NB4 (cell line): Measurements from ENCODE around the gene NRP2.
A peak's percentile ranks its signal among the peaks of the same experiment; 100 is the strongest.

Experiments used
- DNase-seq: peaks from one replicate; pipeline ENCODE4 v3.0.0; 2010; ENCODE audit warnings: low read depth
- H3K4me3 ChIP-seq: one replicate; pipeline ENCODE4 v1.5.1; 2011; ENCODE audit warnings: mild to moderate bottlenecking, low read depth, low read length, moderate library complexity
- CTCF ChIP-seq: IDR thresholded peaks from one replicate; pipeline ENCODE4 v1.5.1; 2012; ENCODE audit warnings: low read depth, low read length
- MYC ChIP-seq: IDR thresholded peaks from 2 replicates; pipeline ENCODE4 v1.6.1; 2011; ENCODE audit warnings: low read depth, low read length
- POLR2A ChIP-seq: IDR thresholded peaks from 2 replicates; pipeline ENCODE4 v1.6.1; 2011; ENCODE audit warnings: mild to moderate bottlenecking; ENCODE audit not compliant: insufficient read length; ENCODE audit errors: extremely low read depth
- TF ChIP-seq, protein P1 (sequence below): IDR thresholded peaks from 2 replicates; pipeline ENCODE4 v1.6.1; 2011; ENCODE audit warnings: low read depth, low read length

NRP2 gene

GRCh38 chr2:205766779-205767359 is 84.6 kb downstream of the NRP2 start:
- TF ChIP-seq, protein P1, sequence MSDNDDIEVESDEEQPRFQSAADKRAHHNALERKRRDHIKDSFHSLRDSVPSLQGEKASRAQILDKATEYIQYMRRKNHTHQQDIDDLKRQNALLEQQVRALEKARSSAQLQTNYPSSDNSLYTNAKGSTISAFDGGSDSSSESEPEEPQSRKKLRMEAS: 0 out of 2 replicates have a peak, but pooled peaks have one; percentile 11
- TF ChIP-seq CTCF: peak; percentile 97
- TF ChIP-seq POLR2A: no peak
- no peak overlapping the region for H3K4me3 ChIP-seq
- peak; percentile 64 for DNase-seq

DNA sequence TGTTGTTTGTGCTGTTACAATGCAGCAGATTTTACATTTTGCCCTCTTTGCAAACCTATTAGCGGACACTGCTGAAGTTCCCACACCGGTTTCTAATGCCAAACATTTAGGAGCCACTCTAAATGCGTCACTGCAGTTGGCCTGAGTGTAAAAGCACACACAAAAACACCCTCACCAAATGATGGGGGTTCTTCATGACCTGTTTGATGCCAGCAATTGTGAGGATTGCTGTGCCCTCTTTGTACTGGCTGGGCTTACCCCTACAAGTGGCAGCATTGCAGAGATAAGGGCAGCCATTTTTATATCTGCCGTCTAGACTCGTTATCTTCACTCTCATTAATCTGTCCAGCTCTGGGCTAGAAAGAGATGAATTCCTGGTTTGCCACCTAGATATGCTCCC is 85.3 kb downstream of the NRP2 start:
- TF ChIP-seq POLR2A: no peak
- no peak for TF ChIP-seq MYC
- no peak overlapping the region for H3K4me3 ChIP-seq
- DNase-seq: no peak

DNA sequence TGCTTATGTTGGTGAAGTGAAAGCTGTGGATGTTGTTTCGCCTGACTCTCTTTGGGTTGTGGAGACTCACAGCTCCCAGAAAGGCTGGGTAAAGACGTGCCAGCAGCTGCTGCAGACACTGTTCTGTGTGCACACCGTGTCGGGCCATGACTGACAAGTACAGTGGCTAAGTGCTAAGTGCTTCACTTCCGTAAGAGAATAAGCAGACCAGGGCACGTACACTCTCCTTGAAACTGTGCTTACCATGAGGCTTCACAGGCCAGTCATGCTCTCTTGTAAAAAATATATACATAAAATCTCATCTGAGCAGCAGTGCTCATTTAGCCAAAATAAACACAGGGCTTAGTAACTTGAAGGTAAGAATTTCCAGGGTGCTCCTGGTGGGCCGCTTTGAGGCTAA is 86.0 kb downstream of the NRP2 start:
- DNase-seq: no peak
- TF ChIP-seq, protein P1: no peak
- TF ChIP-seq POLR2A: no peak
- TF ChIP-seq CTCF: no peak
- TF ChIP-seq MYC: no peak
- H3K4me3 ChIP-seq: no peak overlapping the region

DNA sequence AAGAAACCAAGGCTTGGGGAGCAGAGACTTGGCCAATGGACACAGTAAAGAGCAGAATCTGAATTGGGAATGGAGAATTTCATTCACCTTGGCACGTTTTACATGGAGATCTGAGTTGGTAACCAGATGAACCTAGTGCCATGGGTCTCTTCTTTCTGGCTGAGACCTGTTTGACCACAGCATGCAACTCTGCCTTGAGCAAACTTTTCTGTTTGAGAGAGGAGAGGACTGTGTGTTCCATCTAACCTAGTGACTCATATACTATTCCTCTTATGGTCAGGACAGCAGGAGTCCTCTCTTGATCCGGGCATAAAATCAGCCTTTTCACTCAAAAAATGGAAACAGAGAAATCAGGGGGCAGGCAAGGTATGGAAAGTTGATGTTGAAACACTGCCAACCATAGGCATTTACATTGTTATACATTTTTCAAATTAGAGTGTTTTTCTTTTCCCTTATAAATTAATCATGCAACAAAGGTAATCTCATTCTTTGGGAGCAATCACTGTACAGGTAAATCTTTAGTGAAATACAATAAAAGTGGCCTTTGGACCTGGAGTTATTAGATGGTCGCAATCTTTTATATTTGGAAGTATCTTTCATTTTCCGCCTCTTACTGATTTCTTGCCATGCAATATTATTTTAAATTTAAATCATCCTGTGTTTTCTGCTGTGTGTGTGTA is 86.7 kb downstream of the NRP2 start:
- no peak for TF ChIP-seq MYC
- TF ChIP-seq, protein P1: no peak
- no peak for TF ChIP-seq CTCF
- no peak for TF ChIP-seq POLR2A
- DNase-seq: no peak
- H3K4me3 ChIP-seq: no peak overlapping the region

DNA sequence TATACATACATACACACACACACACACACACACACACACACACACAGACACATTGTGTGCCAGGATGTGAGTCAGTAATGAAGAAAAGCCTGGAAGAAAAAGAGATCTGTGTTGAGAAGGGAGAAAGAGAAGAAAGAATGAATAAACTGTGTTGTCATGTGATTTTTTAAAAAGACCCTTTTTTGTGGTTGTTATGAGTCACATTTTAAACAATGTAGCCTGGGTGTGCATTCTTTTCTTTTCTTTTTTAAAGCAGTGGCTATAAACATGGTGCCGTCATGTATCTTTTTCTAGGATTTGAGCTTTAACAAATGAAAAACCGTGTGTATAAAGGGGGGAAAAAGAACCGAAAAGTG is 87.2 kb downstream of the NRP2 start:
- TF ChIP-seq, protein P1: no peak
- TF ChIP-seq POLR2A (no peak), CTCF (no peak), MYC (no peak)
- no peak overlapping the region for H3K4me3 ChIP-seq
- no peak for DNase-seq

- TF ChIP-seq, protein P1: no peak
- TF ChIP-seq CTCF (no peak), POLR2A (no peak), MYC (no peak)
- no peak for DNase-seq
- H3K4me3 ChIP-seq: no peak overlapping the region
Observed at GRCh38 chr2:205769879-205770278, 87.6 kb downstream of the NRP2 start.
